HG02852 (cell line): ENCODE measurements around the gene TESK1.
"Not testable (repeated sequence)": the region's sequence is repeated elsewhere in the genome, so short reads cannot be mapped to it uniquely, and the experiment has no call there.

Experiments
- ATAC-seq: cut with Tn5 transposase; IDR thresholded peaks from one replicate; pipeline ENCODE4 v1.9.1; 2021; ENCODE audit warnings: mild to moderate bottlenecking, moderate library complexity; ENCODE audit not compliant: unreplicated experiment

The TESK1 gene

DNA sequence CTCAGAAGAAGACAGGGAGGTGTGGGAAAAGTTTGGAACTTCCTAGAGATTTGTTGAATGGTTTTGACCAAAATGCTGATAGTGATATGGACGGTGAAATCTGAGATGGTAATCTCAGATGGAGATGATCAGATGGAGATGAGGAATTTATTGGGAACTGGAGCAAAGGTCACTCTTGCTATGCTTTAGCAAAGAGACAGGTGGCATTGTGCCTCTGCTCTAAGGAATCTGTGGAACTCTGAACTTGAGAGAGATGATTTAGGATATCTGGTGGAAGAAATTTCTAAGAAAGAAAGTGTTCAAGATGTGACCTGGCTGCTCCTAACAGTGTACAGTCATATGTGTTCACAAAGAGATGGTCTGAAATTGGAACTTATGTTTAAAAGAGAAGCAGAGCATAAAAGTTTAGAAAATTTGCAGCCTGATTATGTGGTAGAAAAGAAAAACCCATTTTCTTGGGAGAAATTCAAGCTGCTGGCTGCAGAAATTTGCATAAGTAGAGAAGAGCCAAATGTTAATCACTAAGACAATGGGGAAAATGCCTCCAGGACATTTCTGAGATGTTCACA lies 25.3 kb upstream of the TESK1 start:
- not testable (repeated sequence) for ATAC-seq

DNA sequence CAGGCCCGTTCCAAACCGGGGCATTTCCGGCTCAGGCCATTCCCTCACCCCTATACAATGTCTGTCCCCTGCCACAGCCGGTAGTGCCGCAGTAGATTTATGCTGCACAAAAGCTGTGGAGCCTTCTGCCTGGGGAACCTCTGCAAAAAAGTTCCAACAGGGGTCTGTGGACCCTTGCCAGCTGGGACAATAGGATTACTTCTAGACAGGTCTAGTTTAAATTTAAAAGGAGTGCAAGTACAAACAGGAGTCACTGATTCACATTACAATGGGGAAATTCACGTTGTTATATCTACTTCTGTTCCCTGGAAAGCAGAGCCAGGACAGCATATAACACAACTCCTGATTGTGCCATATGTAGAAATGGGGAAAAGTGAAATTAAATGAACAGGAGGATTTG lies 21.5 kb upstream of the TESK1 start:
- ATAC-seq = not testable (repeated sequence)

DNA sequence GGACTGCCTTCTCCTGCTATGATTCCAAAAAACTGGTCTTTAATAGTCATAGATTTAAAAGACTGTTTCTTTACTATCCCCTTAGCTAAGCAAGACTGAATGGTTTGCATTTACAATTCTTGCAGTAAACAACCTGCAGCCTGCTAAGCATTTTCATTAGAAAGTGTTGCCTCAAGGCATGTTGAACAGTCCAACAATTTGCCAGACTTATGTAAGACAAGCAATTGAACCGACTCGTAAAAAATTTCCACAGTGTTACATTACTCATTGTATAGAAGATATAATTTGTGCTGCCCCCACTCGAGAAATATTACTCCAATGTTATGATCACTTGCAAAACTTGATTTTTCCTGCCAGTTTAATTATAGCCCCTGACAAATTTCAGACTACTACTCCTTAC lies 20.4 kb upstream of the TESK1 start:
- not testable (repeated sequence) for ATAC-seq

DNA sequence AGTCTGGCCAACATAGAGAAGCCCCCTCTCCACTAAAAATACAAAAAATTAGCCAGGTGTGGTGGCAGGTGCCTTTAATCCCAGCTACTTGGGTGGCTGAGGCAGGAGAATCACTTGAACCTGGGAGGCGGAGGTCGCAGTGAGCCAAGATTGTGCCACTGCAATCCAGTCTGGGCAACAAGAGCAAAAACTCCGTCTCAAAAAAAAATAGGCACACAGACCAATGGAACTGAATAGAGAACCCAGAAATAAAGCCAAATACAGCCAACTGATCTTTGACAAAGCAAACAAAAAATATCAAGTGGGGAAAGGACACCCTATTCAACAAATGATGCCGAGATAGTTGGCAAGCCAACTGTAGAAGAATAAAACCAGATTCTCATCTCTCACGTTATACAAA lies 16.6 kb upstream of the TESK1 start:
- ATAC-seq = not testable (repeated sequence)

DNA sequence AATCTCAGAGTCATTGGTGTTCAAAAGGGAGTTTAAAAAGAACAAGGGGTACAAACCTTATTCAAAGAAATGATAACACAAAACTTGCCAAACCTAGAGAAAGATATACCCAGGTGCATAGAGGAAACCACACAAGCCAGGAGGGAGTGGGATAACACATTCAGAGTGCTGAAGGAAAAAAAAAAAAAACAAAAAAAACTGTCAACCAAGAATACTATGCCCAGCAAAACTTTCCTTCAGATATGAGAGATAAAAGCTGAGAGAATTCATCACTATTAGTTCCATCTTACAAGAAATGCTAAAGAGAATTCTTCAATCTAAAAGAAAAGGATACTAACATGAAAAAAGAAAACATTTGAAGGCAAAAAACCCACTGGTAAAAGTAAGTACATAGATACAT lies 11.5 kb upstream of the TESK1 start:
- no peak for ATAC-seq

DNA sequence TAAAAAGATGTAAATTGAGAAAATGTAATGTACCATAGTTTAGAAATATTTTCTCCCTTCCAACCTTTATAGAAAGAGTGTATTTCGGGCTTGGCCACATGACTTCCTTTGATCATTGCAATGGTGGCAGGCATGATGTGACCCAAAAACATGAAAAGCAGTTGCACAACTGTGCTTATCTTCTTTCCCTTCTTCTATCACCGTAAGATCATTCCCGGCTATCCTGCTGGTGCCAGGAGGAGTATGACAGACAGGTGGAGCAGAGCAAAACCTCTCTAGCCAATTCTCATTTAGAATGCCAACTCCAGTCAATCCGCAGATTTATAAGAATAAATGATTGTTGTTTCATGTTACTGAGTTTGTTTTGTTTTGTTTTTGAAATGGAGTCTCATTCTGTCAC lies 10.6 kb upstream of the TESK1 start:
- ATAC-seq = no peak

DNA sequence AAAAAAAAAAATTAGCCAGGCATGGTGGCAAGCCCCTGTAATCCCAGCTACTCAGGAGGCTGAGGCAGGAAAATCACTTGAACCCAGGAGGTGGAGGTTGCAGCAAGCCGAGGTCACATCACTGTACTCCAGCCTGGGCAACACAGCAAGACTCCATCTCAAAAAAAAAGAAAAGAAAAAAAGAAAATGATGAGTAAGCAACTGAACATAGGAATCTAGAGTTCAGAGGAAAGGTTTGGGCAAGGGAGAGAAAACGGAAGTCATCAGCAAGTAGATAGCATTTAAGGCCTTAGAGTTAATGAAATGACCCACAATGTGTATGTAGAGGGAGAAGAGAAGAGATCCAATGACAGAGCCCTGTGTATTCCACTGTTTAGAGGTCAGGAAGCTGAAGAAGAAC lies 8.2 kb upstream of the TESK1 start:
- ATAC-seq = not testable (repeated sequence)

DNA sequence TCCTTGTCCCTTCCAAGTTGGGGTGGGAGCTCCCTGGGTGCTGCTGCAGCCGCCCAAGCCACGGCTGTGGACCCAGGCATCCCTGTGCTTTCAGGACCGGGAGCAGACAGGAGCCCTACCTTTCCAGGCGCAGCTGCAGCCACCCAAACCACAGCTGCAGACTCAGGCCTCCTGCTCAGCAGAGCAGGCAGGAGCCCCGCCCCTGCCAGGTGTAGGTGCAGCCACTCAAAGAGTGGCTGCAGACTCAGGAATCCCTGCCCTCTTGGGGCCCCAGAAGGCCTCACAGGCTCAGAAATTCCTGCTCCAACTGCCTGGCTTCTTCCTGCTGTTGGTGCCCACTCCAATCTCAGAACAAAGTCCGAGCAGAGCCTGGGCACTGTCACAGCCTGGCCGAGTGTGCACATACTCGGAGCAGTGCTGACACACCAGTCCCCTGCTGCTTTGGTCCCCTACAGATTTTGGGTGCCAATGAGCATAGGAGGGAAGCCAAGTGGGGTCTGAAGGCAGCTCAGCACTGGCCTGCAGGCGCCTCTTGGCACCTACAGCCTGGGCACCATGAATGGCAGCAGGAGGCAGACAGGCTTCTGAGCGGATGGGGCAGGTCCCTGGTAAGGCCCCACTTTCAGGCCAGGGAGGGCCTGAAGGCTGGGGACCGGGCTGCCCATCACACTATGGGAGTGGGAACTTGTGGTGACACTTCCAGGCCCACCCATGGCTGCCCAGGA lies 6.0 kb upstream of the TESK1 start:
- no peak for ATAC-seq

DNA sequence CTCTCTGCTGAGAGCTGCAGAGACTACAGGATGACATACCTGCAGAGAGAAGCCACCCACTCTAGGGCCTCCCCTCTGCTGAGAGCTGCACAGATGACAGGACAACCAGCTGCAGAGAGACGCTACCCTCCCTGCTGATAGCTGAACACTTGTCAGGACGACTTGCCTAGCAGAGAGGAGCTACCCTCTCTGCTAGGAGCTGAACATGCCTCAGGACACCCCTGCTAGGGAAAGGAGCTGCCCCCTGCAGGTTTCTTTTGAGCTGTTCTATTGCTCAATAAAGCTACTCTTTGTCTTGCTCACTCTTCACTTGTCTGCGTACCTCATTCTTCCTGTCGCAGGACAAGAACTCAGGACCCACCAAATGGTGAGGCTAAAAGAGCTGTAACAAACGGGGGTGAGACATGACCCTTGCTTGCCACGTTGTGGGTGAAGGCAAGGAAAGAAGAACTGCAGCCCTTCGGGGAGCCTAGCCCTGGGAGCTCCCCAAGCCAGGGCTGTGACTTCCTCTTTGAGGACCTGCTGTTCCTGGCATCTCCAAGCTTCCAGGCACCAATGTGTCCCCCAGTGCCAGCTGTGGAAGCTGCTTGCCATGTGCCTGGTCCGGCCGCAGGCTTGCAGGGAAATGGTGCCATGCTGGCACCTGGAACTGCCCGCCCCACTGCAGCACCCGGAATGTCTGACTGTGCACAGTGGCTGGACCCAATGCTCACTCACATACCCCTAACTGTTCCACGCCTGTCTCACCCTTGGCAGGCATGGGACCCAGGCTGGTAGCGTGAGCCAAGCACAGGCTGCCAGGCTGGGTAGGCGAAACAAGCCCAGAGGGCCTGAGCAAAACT lies 5.1 kb upstream of the TESK1 start:
- ATAC-seq = no peak

DNA sequence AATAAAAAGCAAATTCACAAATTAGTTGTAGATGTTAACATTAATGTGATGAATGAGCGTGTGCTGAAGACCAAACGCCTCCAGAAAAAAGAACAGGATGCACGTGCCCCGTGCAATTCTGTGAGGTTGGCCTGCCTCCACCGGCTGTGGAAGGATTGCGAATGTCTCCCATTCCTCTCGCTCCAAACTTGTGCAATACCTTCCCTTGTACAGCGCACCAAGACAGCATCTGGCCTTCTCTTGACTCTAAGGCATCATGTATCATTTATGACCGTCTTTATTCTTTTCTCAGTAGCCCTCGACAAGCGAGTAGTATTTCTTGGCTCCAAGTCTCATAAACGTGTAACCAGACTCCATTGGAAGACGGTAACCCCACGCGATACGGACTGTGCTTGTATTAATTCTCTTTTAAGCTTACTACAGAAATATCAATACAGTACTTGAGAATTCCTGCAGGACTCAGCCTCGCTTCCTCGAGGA lies 1.5 kb upstream of the TESK1 start:
- no peak for ATAC-seq

DNA sequence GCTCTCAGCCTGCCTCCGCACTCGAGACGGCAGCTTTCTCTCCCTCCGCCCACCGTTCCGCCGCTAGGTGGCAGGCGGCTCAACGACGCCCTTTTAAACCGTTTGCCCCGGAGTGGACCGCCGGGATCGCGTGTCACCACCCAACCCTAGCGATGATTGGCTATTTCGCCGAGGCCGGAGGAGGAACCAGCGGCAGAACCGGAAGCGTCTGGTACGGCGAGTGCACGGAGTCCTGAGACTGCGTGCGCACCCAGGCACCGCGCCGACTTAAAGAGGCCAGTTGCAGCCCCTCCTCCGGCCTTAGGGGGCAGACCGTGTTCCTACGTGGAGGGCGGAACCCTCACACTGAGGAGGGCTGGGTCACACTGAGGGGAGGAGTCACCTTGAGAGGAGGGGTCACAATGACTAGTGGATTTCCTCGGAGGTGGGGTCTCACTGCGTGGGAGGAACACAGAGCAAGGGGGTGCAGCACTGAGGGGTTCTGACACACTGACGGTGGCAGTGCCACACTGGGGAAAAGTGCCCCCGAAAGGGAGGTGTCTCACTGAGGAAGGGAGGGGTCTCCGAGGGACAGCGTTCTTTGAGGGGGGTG lies 980 bp upstream of the TESK1 start:
- peak; percentile 83 for ATAC-seq

DNA sequence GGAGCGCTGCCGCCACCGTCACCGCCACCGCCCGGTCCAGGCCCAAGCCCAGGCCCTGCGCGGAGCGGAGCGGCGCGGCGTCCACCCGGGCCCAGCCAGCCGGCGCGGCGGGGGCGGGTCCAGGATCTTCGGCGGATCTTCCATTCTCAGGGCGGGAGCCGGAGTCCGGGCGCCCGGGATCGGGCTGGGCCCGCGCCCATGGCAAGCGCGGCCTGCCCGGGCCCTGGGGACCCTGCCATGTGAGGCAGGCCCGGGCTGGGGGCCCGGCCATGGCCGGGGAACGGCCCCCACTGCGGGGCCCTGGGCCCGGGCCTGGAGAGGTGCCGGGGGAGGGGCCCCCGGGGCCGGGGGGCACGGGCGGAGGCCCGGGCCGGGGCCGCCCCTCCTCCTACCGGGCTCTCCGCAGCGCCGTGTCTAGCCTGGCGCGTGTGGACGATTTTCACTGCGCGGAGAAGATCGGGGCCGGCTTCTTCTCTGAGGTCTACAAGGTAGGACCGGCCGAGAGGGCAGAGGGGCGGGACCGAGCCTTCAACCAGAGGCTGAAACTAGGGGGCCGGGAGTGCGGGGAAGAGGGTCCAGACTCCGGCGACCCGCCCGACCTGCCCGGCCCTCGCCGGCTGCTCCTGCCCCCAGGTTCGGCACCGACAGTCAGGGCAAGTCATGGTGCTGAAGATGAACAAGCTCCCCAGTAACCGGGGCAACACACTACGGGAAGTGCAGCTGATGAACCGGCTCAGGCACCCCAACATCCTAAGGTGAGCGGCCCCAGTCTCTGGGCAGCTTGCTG lies 482 bp downstream of the TESK1 start:
- ATAC-seq = peak; percentile 18

DNA sequence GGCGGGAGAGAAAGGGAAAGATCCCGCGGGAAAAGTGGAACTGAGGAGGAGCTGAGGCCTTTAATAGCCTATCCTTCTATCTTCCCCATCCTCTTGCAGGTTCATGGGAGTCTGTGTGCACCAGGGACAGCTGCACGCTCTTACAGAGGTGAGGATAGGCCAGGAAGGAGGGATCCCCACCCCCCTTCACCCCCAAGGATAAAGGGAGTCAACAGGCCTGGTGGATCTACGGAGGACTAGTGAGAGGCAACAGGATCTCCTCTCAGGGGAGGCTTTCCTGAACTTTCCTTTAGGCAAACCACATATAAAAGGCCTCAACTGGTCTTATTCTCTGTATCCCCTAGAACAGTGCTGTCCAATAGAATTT lies 1.1 kb downstream of the TESK1 start:
- no peak for ATAC-seq

DNA sequence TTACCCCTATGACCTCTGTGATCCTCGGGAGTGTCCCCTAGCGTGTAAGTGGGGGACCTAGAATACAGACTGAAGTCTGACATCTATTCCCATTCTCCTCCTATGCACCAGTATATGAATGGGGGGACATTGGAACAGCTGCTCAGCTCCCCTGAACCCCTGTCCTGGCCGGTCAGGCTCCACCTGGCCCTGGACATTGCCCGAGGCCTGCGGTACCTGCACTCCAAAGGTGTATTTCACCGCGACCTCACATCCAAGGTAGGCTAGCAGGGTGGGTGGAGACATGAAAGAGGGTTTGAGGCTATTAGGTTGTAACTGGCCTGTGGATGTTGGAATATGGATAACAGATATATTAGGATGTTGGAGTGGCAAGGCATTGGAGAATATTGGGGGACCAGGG lies 1.7 kb downstream of the TESK1 start:
- no peak for ATAC-seq

DNA sequence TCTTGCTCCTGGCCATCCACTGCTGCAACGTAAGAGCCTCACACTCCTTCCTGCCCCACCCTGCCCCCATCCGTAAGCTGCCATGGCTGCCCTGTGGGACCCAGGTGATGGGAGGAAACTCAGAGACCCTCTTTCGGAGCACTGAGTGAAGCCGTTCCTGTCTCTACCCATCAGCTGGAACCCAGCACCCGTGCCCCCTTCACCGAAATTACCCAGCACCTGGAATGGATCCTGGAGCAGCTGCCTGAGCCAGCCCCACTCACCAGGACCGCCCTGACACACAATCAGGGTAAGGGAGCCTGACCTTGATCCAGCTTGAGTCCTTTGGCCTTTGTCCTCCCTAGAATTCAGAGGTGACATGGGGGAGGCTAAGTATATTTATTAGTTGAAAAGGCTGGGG lies 3.2 kb downstream of the TESK1 start:
- ATAC-seq = no peak

DNA sequence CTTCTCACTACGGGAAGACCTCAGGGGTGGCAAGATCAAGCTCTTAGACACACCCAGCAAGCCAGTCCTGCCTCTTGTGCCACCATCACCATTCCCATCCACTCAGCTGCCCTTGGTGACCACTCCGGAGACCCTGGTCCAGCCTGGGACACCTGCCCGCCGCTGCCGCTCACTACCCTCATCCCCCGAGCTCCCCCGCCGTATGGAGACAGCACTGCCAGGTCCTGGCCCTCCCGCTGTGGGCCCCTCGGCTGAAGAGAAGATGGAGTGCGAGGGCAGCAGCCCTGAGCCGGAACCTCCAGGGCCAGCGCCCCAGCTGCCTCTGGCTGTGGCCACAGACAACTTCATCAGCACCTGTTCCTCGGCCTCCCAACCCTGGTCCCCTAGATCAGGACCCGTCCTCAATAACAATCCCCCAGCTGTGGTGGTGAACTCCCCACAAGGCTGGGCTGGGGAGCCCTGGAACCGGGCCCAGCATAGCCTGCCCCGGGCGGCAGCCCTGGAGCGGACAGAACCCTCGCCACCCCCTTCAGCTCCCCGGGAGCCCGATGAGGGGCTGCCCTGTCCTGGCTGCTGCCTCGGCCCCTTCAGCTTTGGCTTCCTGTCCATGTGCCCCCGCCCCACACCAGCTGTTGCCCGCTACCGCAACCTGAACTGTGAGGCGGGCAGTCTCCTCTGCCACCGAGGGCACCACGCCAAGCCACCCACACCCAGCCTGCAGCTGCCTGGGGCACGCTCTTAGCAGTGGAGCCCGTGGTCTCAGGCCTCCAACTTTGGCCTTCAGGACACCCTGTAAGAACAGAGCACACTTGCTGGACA lies 4.1 kb downstream of the TESK1 start:
- ATAC-seq = no peak

DNA sequence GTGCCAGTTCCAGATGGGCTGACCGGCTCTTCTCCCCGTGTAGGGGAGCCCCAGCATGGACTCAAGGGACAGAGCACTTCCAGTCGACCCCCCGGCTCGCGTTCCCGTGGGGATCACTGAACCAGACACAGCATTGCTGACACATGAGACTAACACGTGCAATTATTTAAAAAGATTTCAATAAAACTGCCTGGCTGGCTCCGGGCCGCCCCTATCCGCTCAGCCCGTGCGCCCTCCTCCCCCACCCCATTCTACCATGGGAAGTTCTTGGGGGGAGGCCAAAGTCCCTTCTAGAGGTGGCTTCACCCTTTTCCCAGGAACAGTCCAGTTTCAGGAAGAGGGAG lies 4.7 kb downstream of the TESK1 start:
- ATAC-seq = no peak

DNA sequence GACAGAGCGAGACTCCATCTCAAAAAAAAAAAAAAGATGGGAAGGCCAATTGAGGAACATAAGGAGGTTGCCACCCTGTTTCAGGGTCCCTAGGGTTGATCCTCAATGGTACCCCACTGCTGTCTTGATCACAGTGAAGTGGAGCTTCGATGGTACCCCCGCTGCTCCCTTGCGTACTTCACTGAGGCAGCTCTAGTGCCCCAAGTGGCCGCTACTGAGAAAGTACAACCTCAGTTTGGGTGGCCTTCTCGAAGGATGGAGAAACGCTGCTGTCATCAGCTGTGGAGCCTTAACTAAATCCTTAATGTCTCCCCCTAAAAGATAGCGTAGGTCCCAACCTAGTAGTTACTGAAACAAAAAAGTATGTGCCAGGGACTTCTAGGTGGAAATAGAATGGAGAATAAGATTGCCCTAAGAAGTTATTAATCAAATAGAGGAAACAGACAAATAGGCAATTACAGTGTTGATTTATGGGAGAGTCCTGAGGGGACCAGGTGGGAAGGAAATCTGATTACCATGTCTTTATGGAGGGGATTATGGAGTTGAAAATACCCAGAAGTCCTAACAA lies 6.3 kb downstream of the TESK1 start:
- ATAC-seq = no peak

DNA sequence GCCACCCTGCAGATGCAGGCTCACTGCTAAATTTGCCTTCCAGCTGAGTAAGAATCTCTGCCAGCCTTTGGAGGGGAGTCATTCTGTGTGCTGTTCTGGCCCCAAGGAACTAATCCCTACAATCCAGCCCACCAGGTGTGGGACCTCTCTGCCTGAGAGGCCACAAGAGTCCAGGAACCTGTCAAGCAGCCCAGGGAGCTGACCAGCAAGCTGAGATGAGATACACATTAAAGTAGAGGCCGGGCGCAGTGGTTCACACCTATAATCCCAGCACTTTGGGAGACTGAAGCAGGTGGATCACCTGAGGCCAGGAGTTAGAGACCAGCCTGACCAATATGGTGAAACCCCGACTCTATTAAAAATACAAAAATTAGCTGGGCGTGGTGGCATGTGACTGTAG lies 7.0 kb downstream of the TESK1 start:
- not testable (repeated sequence) for ATAC-seq

DNA sequence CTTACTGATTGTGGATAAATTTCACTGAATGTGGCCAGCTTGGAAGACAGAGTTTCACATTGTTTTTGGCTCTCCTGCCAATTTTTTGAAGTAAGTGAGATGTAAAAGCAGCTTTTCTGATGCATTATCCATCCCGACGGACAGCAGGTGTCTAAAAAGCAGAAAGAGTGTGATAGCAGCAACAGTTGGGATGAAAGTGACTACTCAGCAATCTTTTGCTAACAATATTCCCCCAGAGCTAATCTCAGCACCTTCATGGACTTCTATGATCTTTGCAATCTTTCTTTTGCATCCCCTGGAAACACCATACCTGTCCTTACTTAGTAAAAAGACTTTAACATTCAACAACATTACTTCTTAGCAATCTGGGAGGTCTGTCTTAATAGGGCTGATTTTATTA lies 7.8 kb downstream of the TESK1 start:
- ATAC-seq = no peak
